ENCODE measurements around the gene RAB25.
"Not testable (repeated sequence)": the region's sequence is repeated elsewhere in the genome, so short reads cannot be mapped to it uniquely, and the experiment has no call there.

The RAB25 gene

GRCh38 chr1:156060937-156061636 is at the start of gene RAB25:
RAB25 (plus strand) TSS chr1:156061160; CDS start chr1:156061401, 241 bp downstream.
- no peaks in the 10 kb centered on the region for H3K27me3 ChIP-seq (ENCODE audit: control insufficient read depth, insufficient read depth, low read length)
- no peaks in the 10 kb centered on the region for H3K4me1 ChIP-seq (ENCODE audit: control insufficient read depth, insufficient read depth, low read length)
- no peak within 1 kb of the TSS for H3K27ac ChIP-seq (ENCODE audit: low read depth, low read length)
- H3K4me3 ChIP-seq (ENCODE audit: low read length), result peak within 1 kb of the TSS; percentile 46
- no peak within 1 kb of the TSS for H3K9ac ChIP-seq (ENCODE audit: low read length)
- no peaks in the 10 kb centered on the region for H3K36me3 ChIP-seq (ENCODE audit: control insufficient read depth, insufficient read depth, low read length)

DNA sequence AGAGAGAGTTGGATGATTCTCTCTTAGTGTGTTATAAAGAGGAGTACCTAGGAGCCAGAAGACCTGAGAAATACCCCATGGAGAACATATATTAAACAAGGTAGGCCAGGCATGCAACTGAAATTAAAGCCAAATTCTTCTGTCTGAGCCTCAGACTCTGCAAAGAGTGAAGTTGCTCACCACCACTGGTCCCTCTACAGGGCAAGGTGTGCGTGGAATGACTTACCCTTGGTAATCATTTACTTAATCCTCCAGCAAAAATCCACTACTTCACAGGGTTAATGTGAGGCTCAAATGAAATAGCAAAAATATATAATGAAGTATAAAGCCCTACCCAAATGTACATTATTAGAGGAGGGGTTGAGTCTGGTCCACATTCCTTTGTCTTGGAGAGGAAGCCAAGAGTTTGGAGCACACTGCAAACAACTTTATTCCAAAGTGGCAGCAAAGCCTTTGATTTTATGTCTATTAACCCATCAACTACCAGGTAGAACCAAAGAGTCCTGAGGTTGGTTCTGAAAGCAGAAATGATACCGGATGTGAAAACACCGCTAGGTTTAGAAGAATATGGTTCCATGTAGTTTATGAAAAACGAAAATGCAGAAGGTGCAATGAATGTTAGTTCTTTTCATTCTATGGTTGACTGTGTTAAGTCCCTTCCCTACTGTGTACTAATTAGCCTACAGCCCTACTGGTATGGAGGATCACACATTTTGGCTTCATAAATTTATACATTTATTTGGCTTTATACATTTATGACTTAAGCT is 48.7 kb upstream of the RAB25 start:
- H3K27me3 ChIP-seq (ENCODE audit: control insufficient read depth, insufficient read depth, low read length), result no peaks in the 10 kb centered on the region
- H3K4me3 ChIP-seq (ENCODE audit: low read length), result no peak overlapping the region
- peaks cover 45% of the 10 kb centered on the region for H3K36me3 ChIP-seq (ENCODE audit: control insufficient read depth, insufficient read depth, low read length)
- no peaks in the 10 kb centered on the region for H3K4me1 ChIP-seq (ENCODE audit: control insufficient read depth, insufficient read depth, low read length)
- H3K9ac ChIP-seq (ENCODE audit: low read length), result no peak overlapping the region
- H3K27ac ChIP-seq (ENCODE audit: low read depth, low read length), result no peak overlapping the region

- Histone ChIP-seq H3K4me1 (ENCODE audit: control insufficient read depth, insufficient read depth, low read length) (peaks cover 2% of the 10 kb centered on the region), H3K4me3 (ENCODE audit: low read length) (no peak overlapping the region), H3K27me3 (ENCODE audit: control insufficient read depth, insufficient read depth, low read length) (no peaks in the 10 kb centered on the region), H3K36me3 (ENCODE audit: control insufficient read depth, insufficient read depth, low read length) (peaks cover 36% of the 10 kb centered on the region), H3K9ac (ENCODE audit: low read length) (no peak overlapping the region), H3K27ac (ENCODE audit: low read depth, low read length) (no peak overlapping the region)
These were observed 46.1 kb upstream of the RAB25 start for GRCh38 chr1:156014829-156015228.

GRCh38 chr1:156019946-156020292 is 41.0 kb upstream of the RAB25 start:
- peak overlapping the region; percentile 90 for H3K4me3 ChIP-seq (ENCODE audit: low read length)
- H3K9ac ChIP-seq (ENCODE audit: low read length), result peak overlapping the region; percentile 72
- no peaks in the 10 kb centered on the region for H3K27me3 ChIP-seq (ENCODE audit: control insufficient read depth, insufficient read depth, low read length)
- peaks cover 5% of the 10 kb centered on the region for H3K36me3 ChIP-seq (ENCODE audit: control insufficient read depth, insufficient read depth, low read length)
- H3K4me1 ChIP-seq (ENCODE audit: control insufficient read depth, insufficient read depth, low read length), result peaks cover 5% of the 10 kb centered on the region
- H3K27ac ChIP-seq (ENCODE audit: low read depth, low read length), result no peak overlapping the region

DNA sequence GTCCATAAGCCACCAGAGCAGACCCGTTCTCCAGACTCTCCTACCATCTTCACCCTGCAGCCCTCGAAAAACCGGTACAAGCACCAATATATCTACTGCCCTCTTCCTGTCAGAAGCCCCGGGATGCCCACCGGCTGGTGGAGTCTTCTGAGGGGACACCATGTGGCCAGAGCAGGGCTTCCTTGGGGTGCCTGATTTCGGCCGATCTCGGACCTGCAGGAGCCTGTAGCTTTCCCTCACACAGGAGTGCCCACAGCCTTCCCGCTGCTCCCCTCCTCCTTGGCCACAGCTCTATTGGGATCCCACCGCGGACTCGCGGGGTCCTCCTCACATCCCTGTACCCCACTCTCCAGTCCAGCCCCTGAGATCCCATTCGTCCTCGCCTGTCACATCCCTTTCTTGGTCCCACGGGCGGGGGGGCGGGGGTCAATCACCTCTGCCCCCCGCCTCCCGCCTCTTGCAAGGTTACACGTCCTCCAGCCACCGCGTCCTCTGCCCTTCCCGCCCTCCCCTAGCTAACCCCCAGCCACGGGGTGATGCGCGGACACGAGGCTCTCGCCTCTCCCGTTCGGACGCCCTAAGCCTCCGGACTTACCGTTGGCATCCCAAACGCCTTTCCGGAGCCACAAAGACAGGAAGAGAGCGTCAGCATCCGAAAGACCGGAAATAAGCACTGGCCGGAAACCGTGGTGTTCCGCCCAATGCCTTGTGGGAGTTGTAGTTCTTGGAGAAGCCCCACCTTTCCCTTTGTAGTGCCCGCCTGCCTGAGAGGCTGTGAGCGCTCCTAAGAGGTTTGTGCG is 40.5 kb upstream of the RAB25 start, which contains the start of gene SSR2:
SSR2 (minus strand) TSS at position 659 of the 800 bp plus-strand sequence. CDS start 784 bp downstream, outside the sequence.
- peak within 1 kb of the TSS; percentile 64 for H3K27ac ChIP-seq (ENCODE audit: low read depth, low read length)
- peaks cover 5% of the 10 kb centered on the region for H3K4me1 ChIP-seq (ENCODE audit: control insufficient read depth, insufficient read depth, low read length)
- peak within 1 kb of the TSS; percentile 72 for H3K9ac ChIP-seq (ENCODE audit: low read length)
- peaks cover 3% of the 10 kb centered on the region for H3K36me3 ChIP-seq (ENCODE audit: control insufficient read depth, insufficient read depth, low read length)
- H3K27me3 ChIP-seq (ENCODE audit: control insufficient read depth, insufficient read depth, low read length), result no peaks in the 10 kb centered on the region
- peak within 1 kb of the TSS; percentile 90 for H3K4me3 ChIP-seq (ENCODE audit: low read length)

GRCh38 chr1:156021093-156021428 is 39.9 kb upstream of the RAB25 start:
- H3K4me1 ChIP-seq (ENCODE audit: control insufficient read depth, insufficient read depth, low read length), result peaks cover 5% of the 10 kb centered on the region
- H3K27ac ChIP-seq (ENCODE audit: low read depth, low read length), result peak overlapping the region; percentile 53
- H3K4me3 ChIP-seq (ENCODE audit: low read length), result peak overlapping the region; percentile 90
- no peaks in the 10 kb centered on the region for H3K27me3 ChIP-seq (ENCODE audit: control insufficient read depth, insufficient read depth, low read length)
- peaks cover 3% of the 10 kb centered on the region for H3K36me3 ChIP-seq (ENCODE audit: control insufficient read depth, insufficient read depth, low read length)
- peak overlapping the region; percentile 32 for H3K9ac ChIP-seq (ENCODE audit: low read length)

DNA sequence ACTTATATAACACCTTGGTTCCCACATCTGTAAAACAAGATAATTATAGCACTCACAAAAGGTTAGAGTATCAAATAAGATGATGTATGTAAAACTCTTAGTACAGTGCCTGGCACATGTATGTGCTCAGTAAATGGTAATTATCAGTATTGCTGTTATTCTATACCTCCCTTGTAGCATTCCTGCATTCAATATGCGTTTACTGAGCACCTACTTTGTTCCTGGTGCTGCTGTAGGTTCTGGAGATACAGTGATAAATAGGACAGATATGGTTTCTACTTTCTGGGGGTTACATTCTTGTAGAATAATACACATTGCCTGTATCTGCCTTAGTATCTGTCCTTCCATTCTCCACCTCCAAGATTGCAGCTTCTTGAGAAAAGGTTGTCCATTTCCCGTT is 39.0 kb upstream of the RAB25 start:
- H3K27ac ChIP-seq (ENCODE audit: low read depth, low read length), result no peak overlapping the region
- no peak overlapping the region for H3K9ac ChIP-seq (ENCODE audit: low read length)
- H3K27me3 ChIP-seq (ENCODE audit: control insufficient read depth, insufficient read depth, low read length), result no peaks in the 10 kb centered on the region
- H3K4me3 ChIP-seq (ENCODE audit: low read length), result no peak overlapping the region
- H3K4me1 ChIP-seq (ENCODE audit: control insufficient read depth, insufficient read depth, low read length), result peaks cover 5% of the 10 kb centered on the region
- H3K36me3 ChIP-seq (ENCODE audit: control insufficient read depth, insufficient read depth, low read length), result no peaks in the 10 kb centered on the region

- Histone ChIP-seq H3K4me1 (ENCODE audit: control insufficient read depth, insufficient read depth, low read length) (peaks cover 3% of the 10 kb centered on the region), H3K4me3 (ENCODE audit: low read length) (no peak overlapping the region), H3K9ac (ENCODE audit: low read length) (no peak overlapping the region), H3K36me3 (ENCODE audit: control insufficient read depth, insufficient read depth, low read length) (no peaks in the 10 kb centered on the region), H3K27me3 (ENCODE audit: control insufficient read depth, insufficient read depth, low read length) (no peaks in the 10 kb centered on the region), H3K27ac (ENCODE audit: low read depth, low read length) (no peak overlapping the region)
These were observed 36.2 kb upstream of the RAB25 start for GRCh38 chr1:156024801-156025200.

DNA sequence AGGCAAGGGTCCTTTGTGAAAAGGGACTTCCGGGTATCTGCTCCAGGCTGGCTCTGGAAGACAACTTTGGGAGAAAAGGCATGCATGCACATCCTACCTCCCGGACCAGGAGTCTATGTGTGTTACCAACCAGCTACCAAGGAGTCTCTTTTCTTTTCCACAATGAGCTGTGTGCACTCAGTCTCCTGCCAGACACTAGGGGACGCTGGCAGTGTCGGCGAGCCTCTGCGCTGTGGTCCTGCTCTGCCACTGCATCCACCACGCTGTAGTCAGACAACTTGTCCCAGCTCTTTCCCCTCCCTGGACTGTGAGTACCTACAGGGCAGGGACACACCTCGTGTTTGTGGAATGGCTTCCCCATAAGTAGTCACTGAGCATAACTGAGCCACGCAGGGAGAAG is 35.1 kb upstream of the RAB25 start:
- no peaks in the 10 kb centered on the region for H3K4me1 ChIP-seq (ENCODE audit: control insufficient read depth, insufficient read depth, low read length)
- no peaks in the 10 kb centered on the region for H3K36me3 ChIP-seq (ENCODE audit: control insufficient read depth, insufficient read depth, low read length)
- H3K9ac ChIP-seq (ENCODE audit: low read length), result no peak overlapping the region
- no peaks in the 10 kb centered on the region for H3K27me3 ChIP-seq (ENCODE audit: control insufficient read depth, insufficient read depth, low read length)
- no peak overlapping the region for H3K27ac ChIP-seq (ENCODE audit: low read depth, low read length)
- no peak overlapping the region for H3K4me3 ChIP-seq (ENCODE audit: low read length)

DNA sequence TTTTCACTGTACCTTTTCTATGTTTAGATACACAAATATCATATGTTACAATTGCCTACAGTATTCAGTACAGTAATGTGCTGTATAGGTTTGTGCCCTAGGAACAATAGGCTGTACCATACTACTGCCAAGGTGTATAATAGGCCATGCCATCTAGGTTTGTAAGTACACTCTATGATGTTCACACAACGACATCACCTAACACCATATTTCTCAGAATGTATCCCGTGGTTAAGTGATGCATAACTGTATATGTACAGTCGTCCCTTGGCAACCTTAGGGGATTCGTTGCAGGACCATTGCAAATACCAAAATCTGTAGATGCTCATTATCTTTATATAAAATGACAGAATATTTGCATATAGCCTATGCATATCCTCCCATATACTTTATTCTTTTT is 34.4 kb upstream of the RAB25 start:
- Histone ChIP-seq H3K4me1 (ENCODE audit: control insufficient read depth, insufficient read depth, low read length) (no peaks in the 10 kb centered on the region), H3K27me3 (ENCODE audit: control insufficient read depth, insufficient read depth, low read length) (no peaks in the 10 kb centered on the region), H3K27ac (ENCODE audit: low read depth, low read length) (no peak overlapping the region), H3K9ac (ENCODE audit: low read length) (no peak overlapping the region), H3K4me3 (ENCODE audit: low read length) (no peak overlapping the region), H3K36me3 (ENCODE audit: control insufficient read depth, insufficient read depth, low read length) (no peaks in the 10 kb centered on the region)

- no peak overlapping the region for H3K9ac ChIP-seq (ENCODE audit: low read length)
These were observed 27.9 kb upstream of the RAB25 start for GRCh38 chr1:156033011-156033410.

GRCh38 chr1:156034991-156035390 is 26.0 kb upstream of the RAB25 start:
- H3K4me1 ChIP-seq (ENCODE audit: control insufficient read depth, insufficient read depth, low read length); H3K4me3 ChIP-seq (ENCODE audit: low read length); H3K27me3 ChIP-seq (ENCODE audit: control insufficient read depth, insufficient read depth, low read length); H3K27ac ChIP-seq (ENCODE audit: low read depth, low read length); H3K36me3 ChIP-seq (ENCODE audit: control insufficient read depth, insufficient read depth, low read length); H3K9ac ChIP-seq (ENCODE audit: low read length): not testable (repeated sequence)

More at GRCh38 chr1:156033011-156033410, 27.9 kb upstream of the RAB25 start:
- no peaks in the 10 kb centered on the region for H3K27me3 ChIP-seq (ENCODE audit: control insufficient read depth, insufficient read depth, low read length)
- no peak overlapping the region for H3K4me3 ChIP-seq (ENCODE audit: low read length)
- H3K27ac ChIP-seq (ENCODE audit: low read depth, low read length), result no peak overlapping the region
- H3K36me3 ChIP-seq (ENCODE audit: control insufficient read depth, insufficient read depth, low read length), result no peaks in the 10 kb centered on the region
- no peaks in the 10 kb centered on the region for H3K4me1 ChIP-seq (ENCODE audit: control insufficient read depth, insufficient read depth, low read length)
